Measurements from ENCODE around the gene SIKE1.
"Not testable (repeated sequence)": the region's sequence is repeated elsewhere in the genome, so short reads cannot be mapped to it uniquely, and the experiment has no call there.

Gene SIKE1

DNA sequence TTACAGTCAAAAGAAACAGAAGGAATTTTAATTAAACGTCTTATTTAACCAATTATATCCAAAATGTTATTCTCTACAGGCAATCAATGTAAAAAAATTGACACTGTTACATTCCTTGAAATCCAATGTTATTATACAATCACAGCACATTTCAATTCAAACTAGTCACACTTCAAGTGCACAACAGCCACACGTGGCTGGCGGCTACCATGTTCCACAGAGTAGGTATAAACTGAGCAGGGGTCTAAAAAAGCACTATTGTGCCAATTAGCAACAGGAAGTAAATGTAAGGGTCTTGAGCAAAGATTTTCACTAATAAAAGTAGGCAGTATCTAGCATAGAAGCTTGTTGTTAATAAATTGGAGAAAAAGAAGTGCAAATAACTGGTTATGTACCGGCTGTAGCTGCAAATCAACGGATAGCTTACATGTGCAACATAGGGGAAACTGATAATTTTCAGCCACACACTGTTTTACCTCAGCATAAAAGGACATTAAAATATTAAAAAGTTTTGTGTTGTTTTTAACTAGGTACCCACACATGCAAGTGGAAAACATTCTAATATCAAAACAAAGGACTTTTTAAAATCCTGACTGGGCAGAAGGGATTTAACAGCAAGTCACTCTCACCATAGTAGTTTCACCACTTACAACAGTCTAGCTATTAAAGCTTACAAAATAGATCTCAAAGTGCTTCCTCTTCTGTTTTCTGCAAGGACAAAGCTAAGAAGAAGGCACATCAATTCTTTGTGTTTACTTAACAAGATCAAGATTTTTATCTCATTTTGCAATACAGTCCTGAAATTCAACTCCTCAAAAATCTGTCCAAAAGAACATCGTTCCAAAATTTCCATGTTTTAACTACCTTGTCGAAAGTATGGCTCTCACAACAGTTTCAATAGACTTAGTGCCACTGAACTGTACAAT lies 25.2 kb downstream of the SIKE1 start:
- DNase-seq (ENCODE audit: low spot score) = no peak
- in situ Hi-C loops (cut with MboI; ENCODE audit: low pct_unique_long_range_greater_than_20kb, low sequenced_read_pairs, unreplicated experiment) = no loop called here
- TF ChIP-seq CTCF (IDR thresholded peaks at IDR 0.05; ENCODE audit: extremely low read depth, insufficient read depth, missing control alignments) = no peak

- in situ Hi-C loops (cut with MboI; ENCODE audit: low pct_unique_long_range_greater_than_20kb, low sequenced_read_pairs, unreplicated experiment); DNase-seq (ENCODE audit: low spot score): not testable (repeated sequence)
These were observed 26.8 kb downstream of the SIKE1 start for GRCh38 chr1:114753702-114754101.

DNA sequence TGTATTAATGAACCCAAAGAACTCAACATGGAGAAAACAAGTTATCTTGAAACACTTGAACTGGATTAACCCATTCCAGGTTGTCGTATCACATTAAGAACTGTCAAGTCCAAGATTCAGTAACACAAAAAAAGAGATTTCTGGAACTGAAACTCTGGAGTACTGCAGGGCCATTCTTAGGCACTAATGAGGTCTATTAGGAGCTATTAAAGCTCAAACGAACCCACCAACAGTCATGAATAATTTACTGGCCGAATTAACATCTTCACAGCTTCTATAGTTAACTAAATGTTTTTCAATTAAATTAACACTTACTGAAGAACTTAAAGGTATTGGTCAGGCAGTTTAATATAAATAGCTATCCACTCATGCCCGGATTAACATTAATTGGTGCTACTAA lies 27.3 kb downstream of the SIKE1 start:
- DNase-seq (ENCODE audit: low spot score) = no peak
- TF ChIP-seq CTCF (IDR thresholded peaks at IDR 0.05; ENCODE audit: extremely low read depth, insufficient read depth, missing control alignments) = no peak
- in situ Hi-C loops (cut with MboI; ENCODE audit: low pct_unique_long_range_greater_than_20kb, low sequenced_read_pairs, unreplicated experiment) = no loop called here

GRCh38 chr1:114750780-114751179 lies 29.7 kb downstream of the SIKE1 start:
- TF ChIP-seq CTCF (IDR thresholded peaks at IDR 0.05; ENCODE audit: extremely low read depth, insufficient read depth, missing control alignments) = no peak
- in situ Hi-C loops (cut with MboI; ENCODE audit: low pct_unique_long_range_greater_than_20kb, low sequenced_read_pairs, unreplicated experiment) = no loop called here
- no peak for DNase-seq (ENCODE audit: low spot score)

- TF ChIP-seq CTCF (IDR thresholded peaks at IDR 0.05; ENCODE audit: extremely low read depth, insufficient read depth, missing control alignments) = no peak
- in situ Hi-C loops (cut with MboI; ENCODE audit: low pct_unique_long_range_greater_than_20kb, low sequenced_read_pairs, unreplicated experiment) = no loop called here
- DNase-seq (ENCODE audit: low spot score) = no peak
These were observed 30.6 kb downstream of the SIKE1 start for GRCh38 chr1:114749835-114750234.

DNA sequence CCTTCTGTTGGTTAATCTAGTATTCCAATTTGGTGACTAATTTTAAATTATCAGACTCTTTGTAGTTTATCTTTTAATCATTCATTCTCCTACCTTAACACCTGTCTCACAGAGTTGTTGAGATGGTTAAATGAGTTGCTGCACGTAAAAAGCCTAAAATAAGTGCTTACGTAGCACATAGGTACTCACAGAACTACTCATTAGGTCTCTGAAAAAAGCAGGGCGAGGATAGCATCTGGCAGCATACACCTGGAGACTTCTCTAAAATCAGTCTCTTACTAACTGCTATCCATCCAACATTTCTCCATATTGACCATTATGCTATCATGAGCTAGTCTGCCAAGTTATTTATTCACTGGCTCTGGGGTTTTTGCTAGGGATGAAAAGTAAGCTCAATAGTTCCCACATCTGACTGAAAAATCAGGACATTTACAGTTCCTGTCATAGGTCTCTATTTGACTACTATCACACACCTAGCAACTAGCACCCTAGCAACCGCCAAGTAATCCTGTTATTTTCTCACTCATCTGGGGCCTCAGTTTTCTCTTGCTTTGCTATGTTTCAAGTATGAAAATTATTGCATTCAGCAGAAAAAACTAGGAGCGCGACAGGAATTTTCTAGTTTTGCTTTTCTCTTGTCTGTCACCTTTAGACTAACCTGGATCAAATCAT lies 33.9 kb downstream of the SIKE1 start:
- DNase-seq (ENCODE audit: low spot score) = no peak
- in situ Hi-C loops (cut with MboI; ENCODE audit: low pct_unique_long_range_greater_than_20kb, low sequenced_read_pairs, unreplicated experiment) = no loop called here
- TF ChIP-seq CTCF (IDR thresholded peaks at IDR 0.05; ENCODE audit: extremely low read depth, insufficient read depth, missing control alignments) = no peak

DNA sequence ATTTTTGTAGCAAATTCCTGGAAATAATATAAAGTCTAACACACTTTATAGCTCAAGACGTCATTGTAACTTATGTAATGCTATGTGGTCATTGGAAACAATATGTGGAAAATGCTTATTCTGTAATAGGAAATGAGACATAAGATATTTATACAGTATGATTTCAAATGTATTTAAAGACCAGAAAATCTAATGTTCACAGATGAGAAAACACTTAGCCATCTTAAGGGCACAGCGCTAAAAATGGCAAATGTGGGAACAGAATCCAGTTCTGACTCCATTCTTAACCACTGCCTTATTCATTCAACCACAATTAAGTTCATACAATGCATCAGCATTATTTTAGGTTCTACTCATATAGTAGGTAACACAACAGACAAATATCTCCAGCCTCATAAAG lies 35.2 kb downstream of the SIKE1 start:
- in situ Hi-C loops (cut with MboI; ENCODE audit: low pct_unique_long_range_greater_than_20kb, low sequenced_read_pairs, unreplicated experiment) = no loop called here
- DNase-seq (ENCODE audit: low spot score) = no peak
- TF ChIP-seq CTCF (IDR thresholded peaks at IDR 0.05; ENCODE audit: extremely low read depth, insufficient read depth, missing control alignments) = no peak
